Femur (tissue), 1 donor: Measurements from ENCODE around the gene ALDH9A1.

Experiments used
- DNase-seq: peaks from one replicate; pipeline ENCODE4 v3.0.0-alpha.2; 2017

The ALDH9A1 gene

GRCh38 chr1:165616987-165617546 lies 81.3 kb downstream of the ALDH9A1 start:
- DNase-seq, result no peak

GRCh38 chr1:165616054-165616612 lies 82.2 kb downstream of the ALDH9A1 start:
- DNase-seq, result no peak
